DLD1 (cell line): ENCODE data around the gene RD3L.
"Not testable (repeated sequence)": the region's sequence is repeated elsewhere in the genome, so short reads cannot be mapped to it uniquely, and the experiment has no call there.

Experiments
- in situ Hi-C: cut with HindIII; loops from 2 replicates; pipeline ENCODE4 v1.10.0; 2017; ENCODE audit warnings: low sequenced_read_pairs

RD3L gene

GRCh38 chr14:103941973-103942736 is at the start of gene RD3L:
Gene RD3L (minus strand): TSS chr14:103942529. CDS start chr14:103941695, 834 bp downstream.
- in situ Hi-C loops: loop anchor here (25.0 kb wide), 2 partner anchors 95 to 130 kb away; no protein-coding TSS in a partner anchor

- in situ Hi-C loops: no loop called here
Observed at GRCh38 chr14:103989964-103990363, 47.6 kb upstream of the RD3L start.

- in situ Hi-C loops: no loop called here
Observed at GRCh38 chr14:103989034-103989433, 46.7 kb upstream of the RD3L start.

GRCh38 chr14:103984196-103984595 is 41.9 kb upstream of the RD3L start:
- in situ Hi-C loops: no loop called here

- in situ Hi-C loops: not testable (repeated sequence)
Observed at GRCh38 chr14:103980623-103981238, 38.4 kb upstream of the RD3L start.

GRCh38 chr14:103974575-103974974 is 32.2 kb upstream of the RD3L start:
- in situ Hi-C loops: no loop called here

- in situ Hi-C loops: no loop called here
Observed at GRCh38 chr14:103973354-103973753, 31.0 kb upstream of the RD3L start.

- in situ Hi-C loops: no loop called here
Observed at GRCh38 chr14:103969961-103970360, 27.6 kb upstream of the RD3L start.

GRCh38 chr14:103966631-103967030 is 24.3 kb upstream of the RD3L start:
- in situ Hi-C loops: no loop called here

- in situ Hi-C loops: no loop called here
Observed at GRCh38 chr14:103961928-103962578, 19.7 kb upstream of the RD3L start.

GRCh38 chr14:103960457-103961055 is 18.2 kb upstream of the RD3L start:
- in situ Hi-C loops: no loop called here

GRCh38 chr14:103949131-103949790 is 6.9 kb upstream of the RD3L start:
- in situ Hi-C loops: loop anchor here (25.0 kb wide), 2 partner anchors 88 to 137 kb away; no protein-coding TSS in a partner anchor

GRCh38 chr14:103948442-103948841 is 6.1 kb upstream of the RD3L start:
- in situ Hi-C loops: loop anchor here (25.0 kb wide), 2 partner anchors 89 to 136 kb away; no protein-coding TSS in a partner anchor

GRCh38 chr14:103946975-103947374 is 4.6 kb upstream of the RD3L start:
- in situ Hi-C loops: loop anchor here (25.0 kb wide), 2 partner anchors 90 to 135 kb away; no protein-coding TSS in a partner anchor

- in situ Hi-C loops: loop anchor here (25.0 kb wide), 2 partner anchors 94 to 131 kb away; no protein-coding TSS in a partner anchor
Observed at GRCh38 chr14:103943673-103944072, 1.3 kb upstream of the RD3L start.

GRCh38 chr14:103941462-103941861 is 867 bp downstream of the RD3L start:
- in situ Hi-C loops: loop anchor here (25.0 kb wide), 2 partner anchors 96 to 129 kb away; no protein-coding TSS in a partner anchor

- in situ Hi-C loops: loop anchor here (25.0 kb wide), 2 partner anchors 102 to 123 kb away; no protein-coding TSS in a partner anchor
Observed at GRCh38 chr14:103935102-103935501, 7.2 kb downstream of the RD3L start.

- in situ Hi-C loops: loop anchor here (25.0 kb wide), 2 partner anchors 104 to 121 kb away; no protein-coding TSS in a partner anchor
Observed at GRCh38 chr14:103932791-103933490, 9.4 kb downstream of the RD3L start.

GRCh38 chr14:103931422-103931821 is 10.9 kb downstream of the RD3L start:
- in situ Hi-C loops: loop anchor here (25.0 kb wide), 2 partner anchors 106 to 119 kb away; no protein-coding TSS in a partner anchor
